Stimulated activated CD4-positive, alpha-beta T cell treated with anti-CD3 and anti-CD28 coated beads, TNF-alpha, amount 100 ng/mL, for 1 hour (primary cell): Measurements from ENCODE around the gene ATRN.
"Not testable (repeated sequence)": the region's sequence is repeated elsewhere in the genome, so short reads cannot be mapped to it uniquely, and the experiment has no call there.

Experiments
- DNase-seq, 3 donors: peaks; one replicate each; pipeline ENCODE4 v3.0.0-alpha.2; 2020; ENCODE audit warnings: low read depth in 3 of 3, low spot score in 1 of 3

The ATRN gene

DNA sequence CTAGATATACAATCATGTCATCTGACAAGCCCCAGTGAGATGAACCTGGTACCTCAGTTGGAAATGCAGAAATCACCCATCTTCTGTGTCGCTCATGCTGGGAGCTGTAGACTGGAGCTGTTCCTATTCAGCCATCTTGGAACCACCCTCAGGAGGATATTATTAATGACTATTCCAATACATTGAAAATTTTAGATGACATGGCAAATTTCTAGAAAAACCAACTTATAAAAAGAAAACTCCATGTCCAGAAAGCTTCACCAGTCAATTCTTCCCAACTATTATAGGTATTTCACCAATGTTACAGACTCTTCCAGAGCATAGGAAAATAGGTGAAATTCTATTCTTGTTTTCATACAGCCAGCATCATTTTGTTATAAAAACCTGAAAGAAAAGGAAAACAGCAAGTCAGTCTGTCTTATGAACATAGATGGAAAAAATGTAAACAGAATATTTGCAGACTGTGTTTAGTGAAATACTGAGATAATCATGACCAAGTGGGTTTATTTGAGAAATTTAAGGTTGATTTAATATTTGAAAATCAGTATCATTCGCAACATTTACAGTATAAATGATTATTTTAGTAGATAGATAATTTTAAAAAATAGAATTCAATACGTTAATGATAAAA lies 43.3 kb downstream of the ATRN start:
- no peak for DNase-seq

DNA sequence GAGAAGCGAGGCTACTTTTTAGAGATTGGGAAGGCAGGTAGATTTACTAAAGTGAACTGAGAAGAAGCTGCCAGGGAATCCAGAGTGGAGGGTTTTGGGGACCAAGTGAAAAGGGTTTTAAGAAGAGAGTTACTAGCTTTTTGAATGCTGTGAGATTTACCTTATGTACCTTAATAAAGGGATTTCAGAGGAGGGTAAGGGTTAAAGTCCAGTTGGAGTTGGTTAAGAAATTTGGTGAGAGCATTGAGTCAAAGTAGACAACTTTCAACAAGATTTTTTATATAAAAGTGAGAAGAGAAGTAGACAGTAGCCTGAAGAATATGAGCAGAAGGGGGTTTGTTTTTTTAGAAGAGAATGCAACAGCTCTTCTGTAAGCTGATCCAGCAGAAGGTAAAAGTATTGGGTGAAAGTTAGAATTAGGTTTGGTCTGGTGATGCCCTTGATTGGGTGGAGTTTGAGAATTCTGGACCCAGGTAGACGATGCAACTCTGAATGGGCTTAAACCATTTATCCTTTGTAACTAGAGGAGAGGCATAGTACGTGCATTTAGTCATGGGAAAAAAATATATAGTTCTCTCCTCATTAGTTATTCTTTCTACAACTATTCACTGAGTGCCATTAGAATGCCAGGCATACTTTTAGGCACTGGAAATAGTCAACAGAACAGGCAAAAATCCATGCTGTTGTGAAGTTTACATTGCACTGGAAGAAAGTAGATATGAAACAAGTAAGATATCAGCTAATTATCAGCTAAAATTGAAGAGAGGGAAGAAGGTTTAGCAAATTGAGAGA lies 44.8 kb downstream of the ATRN start:
- DNase-seq: no peak

DNA sequence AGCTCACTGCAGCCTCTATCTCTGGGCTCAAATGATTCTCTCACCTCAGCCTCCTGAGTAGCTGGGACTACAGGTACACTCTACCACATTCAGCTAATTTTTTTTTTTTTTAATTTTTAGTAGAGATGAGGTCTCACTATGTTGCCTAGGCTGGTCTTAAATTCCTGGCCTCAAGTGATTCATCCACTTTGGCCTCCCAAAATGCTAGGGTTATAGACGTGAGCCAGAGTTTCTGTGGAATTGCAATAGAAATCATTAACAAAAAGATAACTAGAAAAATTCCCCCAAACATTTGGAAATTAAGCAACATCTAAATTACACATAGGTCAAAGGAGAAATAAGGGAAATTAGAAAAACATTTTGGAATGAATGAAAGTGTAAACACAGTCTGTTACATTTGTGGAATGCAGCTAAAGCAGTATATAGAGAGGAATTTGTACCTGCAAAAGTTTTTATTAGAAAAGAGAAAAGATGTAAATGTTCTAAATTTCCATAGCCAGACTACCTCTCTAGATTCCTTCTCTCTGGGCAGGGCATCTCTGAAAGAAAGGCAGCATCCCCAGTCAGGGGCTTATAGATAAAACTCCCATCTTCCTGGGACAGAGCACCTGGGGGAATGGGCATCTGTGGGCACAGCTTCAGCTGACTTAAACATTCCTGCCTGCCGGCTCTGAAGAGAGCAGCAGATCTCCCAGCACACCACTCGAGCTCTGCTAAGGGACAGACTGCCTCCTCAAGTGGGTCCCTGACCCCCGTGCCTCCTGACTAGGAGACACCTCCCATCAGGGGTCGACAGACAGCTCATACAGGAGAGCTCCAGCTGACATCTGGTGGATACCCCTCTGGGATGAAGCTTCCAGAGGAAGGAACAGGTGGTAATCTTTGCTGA lies 51.3 kb downstream of the ATRN start:
- no peak for DNase-seq

DNA sequence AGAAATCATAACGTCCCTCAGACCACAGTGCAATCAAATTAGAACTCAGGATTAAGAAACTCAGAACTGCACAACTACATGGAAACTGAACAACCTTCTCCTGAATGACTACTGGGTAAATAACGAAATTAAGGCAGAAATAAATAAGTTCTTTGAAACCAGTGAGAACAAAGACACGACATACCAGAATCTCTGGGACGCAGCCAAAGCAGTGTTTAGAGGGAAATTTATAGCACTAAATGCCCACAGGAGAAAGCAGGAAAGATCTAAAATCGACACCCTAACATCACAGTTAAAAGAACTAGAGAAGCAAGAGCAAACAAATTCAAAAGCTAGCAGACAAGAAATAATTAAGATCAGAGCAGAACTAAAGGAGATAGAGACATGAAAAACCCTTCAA lies 53.9 kb downstream of the ATRN start:
- DNase-seq: not testable (repeated sequence)

DNA sequence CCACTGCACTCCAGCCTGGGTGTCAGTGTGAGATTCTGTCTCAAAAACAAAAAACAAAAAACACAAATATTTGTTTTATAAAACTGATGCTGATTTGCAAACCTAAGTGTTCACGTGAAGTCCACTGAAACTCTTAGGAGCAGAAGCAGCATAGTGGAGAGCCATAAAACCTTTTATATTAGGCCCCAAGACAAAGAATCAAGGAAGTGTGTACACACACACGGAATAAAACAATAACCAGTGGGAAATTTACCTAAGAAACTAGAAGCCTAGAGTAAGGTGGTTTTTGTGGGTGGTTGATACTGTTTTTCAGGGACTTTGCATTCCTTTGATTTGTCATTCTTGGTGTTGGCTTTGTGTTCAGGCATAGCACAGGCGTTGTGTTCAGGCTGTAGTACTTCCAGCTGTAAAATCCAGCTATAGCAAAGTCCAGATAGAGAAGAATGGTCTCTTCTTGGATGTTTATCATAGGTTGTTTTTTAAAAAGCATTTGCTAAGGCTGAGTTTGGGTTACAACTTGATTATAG lies 61.3 kb downstream of the ATRN start:
- no peak for DNase-seq

DNA sequence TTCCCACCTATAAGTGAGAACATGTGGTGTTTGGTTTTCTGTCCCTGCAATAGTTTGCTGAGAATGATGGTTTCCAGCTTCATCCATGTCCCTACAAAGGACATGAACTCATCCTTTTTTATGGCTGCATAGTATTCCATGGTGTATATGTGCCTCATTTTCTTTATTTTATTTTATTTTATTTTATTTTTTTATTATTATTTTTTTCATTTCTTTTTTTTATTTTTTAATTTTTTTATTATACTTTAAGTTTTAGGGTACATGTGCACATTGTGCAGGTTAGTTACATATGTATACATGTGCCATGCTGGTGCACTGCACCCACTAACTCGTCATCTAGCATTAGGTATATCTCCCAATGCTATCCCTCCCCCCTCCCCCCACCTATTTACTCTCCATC lies 66.9 kb downstream of the ATRN start:
- not testable (repeated sequence) for DNase-seq

DNA sequence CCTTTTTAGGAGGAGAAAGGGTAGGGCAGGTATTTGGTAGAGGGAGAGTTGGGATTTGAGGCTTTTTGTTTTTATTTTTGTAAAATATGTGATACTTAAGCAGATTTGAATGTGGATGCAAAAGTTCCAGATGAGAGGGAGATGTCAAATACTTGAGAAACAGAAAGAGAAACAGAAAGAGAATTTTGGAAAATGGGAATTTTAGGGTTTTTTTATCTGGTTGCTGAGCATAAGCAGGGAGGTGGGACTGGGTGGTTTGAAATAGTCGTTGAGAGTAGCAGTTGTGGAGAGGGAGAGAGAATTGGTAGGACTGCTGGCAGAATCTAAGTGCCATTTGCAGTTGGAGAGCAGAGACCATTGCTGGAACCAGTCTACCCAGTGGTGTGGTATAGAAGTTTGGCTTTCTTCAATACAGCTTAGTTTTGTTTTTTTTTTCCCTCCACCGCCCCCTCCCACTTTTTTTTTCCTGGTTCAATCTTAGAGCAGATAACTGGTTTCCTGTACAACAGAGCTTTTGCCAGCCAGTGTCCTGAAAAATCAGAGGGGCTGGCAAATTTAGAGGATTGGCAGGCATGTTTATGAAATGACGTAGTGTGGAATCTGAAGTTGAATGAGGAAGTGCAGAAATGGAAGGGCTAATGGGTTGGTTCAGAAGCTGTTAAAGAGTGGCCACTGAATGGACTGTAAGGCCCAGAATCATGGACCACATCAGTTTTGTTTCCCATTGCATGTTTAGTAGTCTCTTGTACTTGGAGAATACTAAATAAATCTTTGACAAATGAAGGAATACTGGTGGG lies 68.7 kb downstream of the ATRN start:
- no peak for DNase-seq

DNA sequence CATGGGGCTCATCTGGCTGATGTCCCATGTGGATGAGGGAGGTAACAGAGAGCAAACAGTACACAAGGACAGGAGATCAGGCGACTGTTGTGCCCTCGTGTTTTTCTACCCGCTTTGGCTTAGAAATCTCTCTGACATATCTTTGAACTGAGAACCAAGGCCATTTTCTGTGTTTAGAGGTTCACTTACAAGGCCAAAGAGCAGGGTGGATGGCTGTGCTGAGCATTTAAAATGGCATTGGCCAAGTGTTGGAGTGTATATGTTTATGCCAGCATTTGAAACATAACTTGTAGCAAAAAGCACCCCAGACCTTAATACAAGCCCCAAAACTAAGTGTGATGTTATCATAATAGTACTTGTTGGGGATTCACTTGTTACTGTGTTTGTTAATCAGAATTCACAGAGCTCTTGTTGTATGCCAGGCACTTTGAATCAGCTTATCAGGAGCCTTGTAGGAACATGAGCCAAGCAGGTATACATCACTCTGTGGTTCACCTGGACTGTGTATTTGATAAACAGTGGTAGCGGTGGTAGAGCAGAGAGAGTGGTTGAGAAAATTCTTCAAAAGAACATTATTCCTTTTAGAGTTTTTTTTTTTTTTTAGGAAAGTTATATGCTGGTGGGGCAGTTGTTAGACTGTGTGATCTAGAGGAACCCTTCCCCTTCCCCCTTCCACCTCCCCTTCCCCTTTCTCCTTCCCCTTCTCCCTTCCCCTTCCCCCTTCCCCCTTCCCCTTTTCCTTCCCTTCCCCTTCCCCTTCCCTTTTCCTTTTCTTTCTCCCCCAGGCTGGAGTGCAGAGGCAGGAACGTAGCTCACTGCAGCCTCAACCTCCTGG lies 71.3 kb downstream of the ATRN start:
- no peak for DNase-seq

DNA sequence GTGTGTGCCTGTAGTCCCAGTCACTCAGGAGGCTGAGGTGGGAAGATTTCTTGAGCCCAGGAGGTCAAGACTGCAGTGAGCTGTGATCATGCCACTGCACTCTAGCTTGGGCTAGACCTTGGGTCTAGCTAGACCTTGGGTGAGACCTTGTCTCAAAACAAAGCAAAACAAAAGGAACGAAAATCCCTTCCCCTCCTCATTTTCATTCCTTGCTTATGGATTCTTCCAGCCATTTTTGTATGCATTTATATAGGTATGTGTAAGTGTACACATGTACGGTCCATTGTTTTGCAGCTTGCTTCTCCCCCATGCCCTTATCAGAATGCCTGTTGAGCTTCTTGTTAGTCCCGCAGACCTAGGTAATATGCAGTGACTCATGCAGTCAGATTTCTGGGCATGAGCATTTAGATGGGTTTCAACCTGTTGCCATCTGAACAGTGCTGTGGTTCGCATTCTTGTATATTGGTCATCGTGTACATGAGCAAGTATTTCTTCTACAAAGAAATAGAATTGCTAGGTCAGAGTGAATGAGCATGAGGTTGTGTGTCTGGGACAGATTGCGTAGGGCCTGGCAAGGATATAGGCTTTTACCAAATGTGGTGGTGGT lies 73.2 kb downstream of the ATRN start:
- DNase-seq: no peak

DNA sequence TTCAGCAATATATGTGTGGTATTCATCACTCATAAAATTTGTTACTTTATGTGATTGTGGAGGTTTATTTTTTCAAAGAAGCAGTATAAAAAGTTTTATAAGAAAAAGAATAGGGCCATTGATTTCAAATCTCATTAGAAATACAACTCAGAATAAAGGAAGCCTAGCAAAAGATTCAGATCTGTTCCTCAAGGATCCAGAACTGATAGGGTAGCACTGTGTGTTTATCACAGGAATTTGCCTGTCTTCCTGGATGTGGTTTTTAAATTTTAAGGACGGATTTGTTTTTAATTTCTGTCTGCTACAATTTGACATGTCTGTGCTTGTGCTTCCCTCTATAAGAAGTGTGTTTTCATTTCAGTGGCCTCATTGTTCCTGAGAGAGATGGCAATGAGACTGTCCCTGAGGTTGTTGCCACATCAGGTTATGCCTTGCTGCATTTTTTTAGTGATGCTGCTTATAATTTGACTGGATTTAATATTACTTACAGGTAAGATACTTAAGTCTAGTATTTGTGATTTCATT lies 74.6 kb downstream of the ATRN start:
- DNase-seq: no peak

DNA sequence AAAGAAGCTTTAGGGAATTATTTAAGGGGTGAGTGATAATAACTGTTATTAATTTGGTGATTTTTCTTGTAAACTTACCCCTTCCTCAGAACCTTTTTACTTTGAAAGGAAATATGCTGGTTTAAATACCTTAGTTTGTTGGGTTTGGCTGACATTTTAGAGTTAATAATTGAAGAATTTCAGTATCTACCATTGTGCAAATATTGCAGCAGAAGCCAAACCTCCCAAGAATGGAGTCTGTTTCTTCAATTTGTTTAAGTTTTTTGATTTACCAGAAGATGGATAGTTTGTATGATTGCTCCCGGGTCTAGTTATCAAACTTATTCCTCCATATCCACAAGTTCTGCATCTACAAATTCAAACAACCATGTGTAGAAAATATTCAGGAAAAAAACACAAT lies 77.1 kb downstream of the ATRN start:
- no peak for DNase-seq

DNA sequence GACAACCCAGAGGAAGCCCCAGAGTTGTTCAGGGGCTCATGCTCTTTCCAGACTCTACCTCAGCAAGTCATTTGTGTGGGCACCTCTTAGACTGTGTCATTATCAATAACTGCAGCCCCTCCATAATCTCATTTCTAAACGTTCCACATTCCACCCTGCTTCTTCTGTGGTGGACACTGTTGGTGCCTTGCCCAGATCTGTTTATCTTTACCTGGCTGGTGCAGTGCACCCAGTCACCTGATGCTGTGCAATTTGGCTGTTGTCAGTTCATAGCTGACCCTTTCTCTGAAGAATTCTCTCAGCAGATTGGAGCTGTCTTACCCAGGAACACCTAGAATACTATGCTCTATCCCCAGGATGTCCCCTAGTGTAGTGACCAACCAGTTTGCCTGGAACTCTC lies 80.0 kb downstream of the ATRN start:
- no peak for DNase-seq

DNA sequence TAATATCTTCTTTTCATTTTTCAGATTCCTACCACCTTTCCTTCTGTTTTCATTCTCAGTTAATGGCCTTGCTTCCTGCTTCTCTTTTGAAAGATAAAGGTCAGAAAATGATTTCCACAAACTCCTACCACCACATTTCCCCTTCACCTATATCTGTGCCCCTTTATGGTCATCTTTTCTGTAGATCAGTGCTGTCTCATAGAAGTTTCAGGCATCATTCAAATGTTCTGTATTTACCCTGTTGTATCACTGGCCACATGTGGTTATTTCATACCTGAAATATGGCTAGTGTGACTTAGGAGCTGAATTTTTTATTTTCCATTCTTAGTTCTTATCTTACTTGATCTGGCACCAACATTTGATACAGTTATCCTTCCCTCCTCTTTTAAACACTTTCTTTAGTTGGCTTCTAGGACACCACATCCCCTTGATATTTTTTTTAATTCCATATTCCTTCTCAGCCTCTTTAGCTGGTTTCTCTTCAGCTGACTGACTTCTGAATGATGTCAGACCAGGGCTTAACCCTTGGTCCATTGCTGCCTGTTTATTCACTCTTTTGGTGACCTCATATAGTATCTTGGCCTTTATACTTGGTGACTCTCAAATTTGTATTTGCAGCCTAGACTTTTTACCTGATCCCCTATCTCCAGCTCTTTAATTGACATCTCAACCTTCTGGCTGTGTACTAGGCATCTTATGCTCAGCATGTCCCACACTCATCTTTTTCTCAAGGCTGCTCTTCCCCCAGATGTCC lies 81.0 kb downstream of the ATRN start:
- no peak for DNase-seq

DNA sequence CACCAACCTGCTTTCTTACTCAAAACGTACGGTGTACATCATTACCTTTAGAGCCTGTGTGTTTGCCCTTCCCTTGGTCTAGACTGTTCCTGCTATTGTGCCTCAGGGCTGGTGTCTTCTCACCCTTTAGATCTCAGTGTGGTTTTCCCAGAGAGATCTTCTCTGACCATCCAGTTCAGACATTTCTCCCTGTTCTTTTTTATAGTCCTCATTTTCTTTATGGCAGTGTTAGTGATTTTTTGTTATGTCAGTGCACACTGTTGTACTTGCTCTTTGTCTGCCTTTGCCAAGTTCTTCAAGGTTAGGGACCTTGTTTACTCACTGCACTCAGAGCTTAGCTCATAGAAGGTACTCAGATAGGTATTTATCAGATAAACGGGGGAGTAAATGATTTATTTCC lies 82.8 kb downstream of the ATRN start:
- DNase-seq: no peak

DNA sequence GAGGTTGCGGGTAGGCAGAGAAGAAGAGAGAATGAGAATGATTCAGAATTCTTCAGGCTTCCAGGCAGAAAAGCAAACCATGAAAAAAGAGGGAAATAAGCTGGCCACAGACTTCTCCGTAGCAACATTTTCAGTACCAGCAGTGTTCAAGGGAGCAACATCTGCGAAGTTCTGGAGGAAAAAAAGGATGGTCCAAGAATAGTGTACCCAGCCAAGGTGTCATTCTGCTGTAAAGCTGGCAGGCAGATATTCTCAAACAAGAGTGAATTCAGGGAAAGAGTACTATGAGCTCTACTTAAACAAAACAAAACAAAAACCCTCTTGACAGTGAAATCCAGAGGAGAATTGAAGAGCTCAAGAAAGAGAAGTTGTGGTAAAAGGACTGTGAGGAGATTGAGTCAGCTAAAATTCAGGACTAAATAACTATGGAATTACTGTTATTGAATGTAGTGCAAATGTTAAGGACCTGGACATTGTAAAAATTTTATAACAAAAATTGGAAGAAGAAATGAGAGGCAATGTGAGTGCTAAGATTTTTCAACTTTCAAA lies 86.5 kb downstream of the ATRN start:
- no peak for DNase-seq

DNA sequence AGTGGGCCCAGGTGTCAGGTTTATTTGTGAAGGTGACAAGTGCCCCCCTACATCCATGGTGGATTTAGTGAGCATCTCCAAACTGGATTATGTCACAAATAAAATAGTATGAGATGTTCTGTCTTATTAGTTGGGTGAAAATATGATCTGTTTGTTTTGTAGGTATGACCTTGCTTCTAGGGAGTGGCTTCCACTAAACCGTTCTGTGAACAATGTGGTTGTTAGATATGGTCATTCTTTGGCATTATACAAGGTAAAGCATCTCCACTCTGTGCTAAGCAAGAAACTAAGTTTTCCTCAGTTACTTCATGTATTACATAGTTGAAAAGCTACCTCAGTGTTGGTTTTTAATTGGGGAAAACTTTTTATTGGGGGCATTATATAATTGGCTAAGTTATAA lies 88.4 kb downstream of the ATRN start:
- no peak for DNase-seq

DNA sequence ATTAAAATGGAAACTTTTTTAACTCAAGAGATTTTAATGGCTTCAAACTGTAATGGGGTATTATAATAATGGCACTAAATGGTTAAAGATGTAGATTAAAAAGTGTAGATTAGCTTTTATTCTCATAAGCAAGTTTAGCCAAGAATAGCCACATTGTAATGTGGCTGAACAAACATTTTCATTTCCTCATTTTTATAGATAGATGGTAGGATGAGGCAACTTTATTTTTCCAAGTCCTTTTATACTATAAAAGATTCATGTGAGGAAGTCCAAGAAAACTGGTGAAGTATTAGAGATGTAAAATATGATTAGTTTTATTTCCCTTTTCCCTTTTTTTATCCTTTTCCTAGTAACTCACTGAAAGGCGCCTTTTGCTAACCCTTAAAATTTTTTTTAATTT lies 88.8 kb downstream of the ATRN start:
- DNase-seq: no peak

DNA sequence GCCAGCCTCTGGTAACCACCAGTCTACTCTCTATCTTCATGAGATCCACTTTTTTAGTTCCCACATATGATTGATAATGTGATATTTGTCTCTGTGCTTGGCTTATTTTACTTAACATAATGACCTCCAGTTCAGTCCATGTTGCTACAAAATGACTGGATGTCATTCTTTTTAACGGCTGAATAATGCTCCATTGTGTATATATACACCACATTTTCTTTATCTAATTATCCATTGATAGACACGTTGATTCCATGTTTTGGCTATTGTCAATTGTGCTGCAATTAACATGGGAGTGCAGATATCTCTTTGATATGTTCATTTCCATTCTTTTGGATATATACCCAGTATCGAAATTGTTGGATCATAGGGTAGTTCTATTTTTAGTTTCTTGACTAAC lies 89.3 kb downstream of the ATRN start:
- no peak for DNase-seq
